Esophagus squamous epithelium (tissue), 5 donors: ENCODE measurements around the gene PLXNB3. TPM values are rescaled to one million over a fixed set of nuclear protein-coding genes. Genes with fewer than 3 reads are reported as not detected.

Experiments
- DNase-seq: peaks from one replicate; lab custom pipeline; 2025; lab: John Stamatoyannopoulos, UW
- H3K27ac ChIP-seq, 4 donors: fragments of 200-600 bp; sonication (generic); one replicate each; pipeline ENCODE4 v1.5.1; 2016 to 2019; ENCODE audit warnings: mild to moderate bottlenecking in 1 of 4
- H3K27me3 ChIP-seq, 4 donors: fragments of 200-600 bp; sonication (generic); 1 replicate in 3 of 4; 2 replicates in 1 of 4; pipeline versions ENCODE4 v1.5.1 to v1.6.0; 2017 to 2021; ENCODE audit warnings: antibody characterized with exemption in 1 of 4
- H3K36me3 ChIP-seq, 3 donors: fragments of 200-600 bp; sonication (generic); one replicate each; pipeline ENCODE4 v1.5.1; 2016 to 2019
- H3K4me1 ChIP-seq, 3 donors: fragments of 200-600 bp; sonication (generic); one replicate each; pipeline ENCODE4 v1.5.1; 2017 to 2019
- H3K4me3 ChIP-seq, 4 donors: fragments of 200-600 bp; sonication (generic); 1 replicate in 3 of 4; 2 replicates in 1 of 4; pipeline ENCODE4 v1.5.1; 2016 to 2019; ENCODE audit warnings: mild to moderate bottlenecking in 2 of 4, moderate library complexity in 1 of 4
- H3K9me3 ChIP-seq, 3 donors: fragments of 200-600 bp; sonication (generic); one replicate each; pipeline ENCODE4 v1.5.1; 2016 to 2019
- POLR2A ChIP-seq, 4 donors: fragments of 450-650 bp; IDR thresholded peaks; one replicate each; pipeline ENCODE4 v1.6.1; 2017; ENCODE audit warnings: antibody characterized with exemption in 4 of 4, mild to moderate bottlenecking in 4 of 4, moderate library complexity in 3 of 4
- WGBS, 2 donors: methylation state at CpG; one replicate each; pipeline ENCODE4 v1.1.5; 2018; 5-methylcytosine and 5-hydroxymethylcytosine counted together
- intact Hi-C: fragments of 100-400 bp; cut with DNase I; formaldehyde crosslinking; loops from one replicate; pipeline ENCODE4 v1.15.0; 2022
- total RNA-seq, 4 donors: library from RNA; depleted of rRNA; stranded (reverse); fragments of >200 nt; gene quantifications; one replicate each; pipeline ENCODE4 v1.1.0, GENCODE V29; 2016
- TF ChIP-seq, protein P1 (sequence below), 6 experiments: fragments of 450-650 bp in 4 of 6; fragments of 200-600 bp in 2 of 6; sonication (generic) in 2 of 6; IDR thresholded peaks; one replicate each; pipeline ENCODE4 v1.5.1; 2016 to 2019; ENCODE audit warnings: antibody characterized with exemption in 6 of 6, mild to moderate bottlenecking in 4 of 6, moderate library complexity in 4 of 6
- donor health status: DM: yes; HTN: yes; CAD: no.

The PLXNB3 gene
- total RNA-seq, 4 donors from 2014 or later: 3.2 to 13.4 (median 6.9) TPM

DNA sequence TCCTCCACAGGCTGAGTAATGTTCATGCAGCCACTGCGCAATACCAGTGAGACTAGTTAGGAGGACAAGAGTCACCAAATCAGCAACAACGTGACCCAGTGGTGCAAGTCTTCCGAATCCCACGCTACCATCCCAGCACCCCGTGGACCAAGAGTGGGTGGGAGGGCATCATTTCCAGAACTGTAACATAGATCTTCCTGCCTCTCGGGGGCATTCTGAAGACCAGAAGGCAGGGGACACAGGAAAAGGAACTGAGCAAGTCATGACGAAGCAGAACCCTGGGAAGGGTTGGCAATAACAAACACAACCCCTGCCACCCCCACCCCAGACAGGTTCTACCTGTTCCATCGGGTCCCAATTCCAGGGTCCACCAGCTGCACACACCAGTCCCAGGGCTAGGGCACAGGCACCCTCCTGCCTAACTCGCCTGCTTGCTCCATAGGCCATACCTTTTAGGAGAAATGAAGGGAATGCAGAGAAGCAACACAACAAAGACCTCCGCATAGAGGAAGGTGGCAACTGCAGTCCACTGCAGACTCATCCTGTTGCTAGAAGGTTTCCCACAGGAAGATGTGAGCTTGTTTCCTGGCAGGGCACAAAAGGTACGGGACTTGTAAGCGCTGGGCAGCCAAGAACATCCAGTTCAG lies 41.2 kb upstream of the PLXNB3 start:
- WGBS, 2 donors: 18 to 41% methylated on average over 7 to 9 of the region's 12 CpGs
- intact Hi-C loops: no loop called here
- peaks cover 0 to 33% (median 0%) of the 10 kb centered on the region in 3 donors for H3K36me3 ChIP-seq
- H3K4me3 ChIP-seq: peak overlapping the region; percentile 68 to 80 (median 74)
- TF ChIP-seq, protein P1, sequence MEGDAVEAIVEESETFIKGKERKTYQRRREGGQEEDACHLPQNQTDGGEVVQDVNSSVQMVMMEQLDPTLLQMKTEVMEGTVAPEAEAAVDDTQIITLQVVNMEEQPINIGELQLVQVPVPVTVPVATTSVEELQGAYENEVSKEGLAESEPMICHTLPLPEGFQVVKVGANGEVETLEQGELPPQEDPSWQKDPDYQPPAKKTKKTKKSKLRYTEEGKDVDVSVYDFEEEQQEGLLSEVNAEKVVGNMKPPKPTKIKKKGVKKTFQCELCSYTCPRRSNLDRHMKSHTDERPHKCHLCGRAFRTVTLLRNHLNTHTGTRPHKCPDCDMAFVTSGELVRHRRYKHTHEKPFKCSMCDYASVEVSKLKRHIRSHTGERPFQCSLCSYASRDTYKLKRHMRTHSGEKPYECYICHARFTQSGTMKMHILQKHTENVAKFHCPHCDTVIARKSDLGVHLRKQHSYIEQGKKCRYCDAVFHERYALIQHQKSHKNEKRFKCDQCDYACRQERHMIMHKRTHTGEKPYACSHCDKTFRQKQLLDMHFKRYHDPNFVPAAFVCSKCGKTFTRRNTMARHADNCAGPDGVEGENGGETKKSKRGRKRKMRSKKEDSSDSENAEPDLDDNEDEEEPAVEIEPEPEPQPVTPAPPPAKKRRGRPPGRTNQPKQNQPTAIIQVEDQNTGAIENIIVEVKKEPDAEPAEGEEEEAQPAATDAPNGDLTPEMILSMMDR (IDR thresholded peaks at IDR 0.05): no peak
- no peak for TF ChIP-seq POLR2A (IDR thresholded peaks at IDR 0.05)
- H3K27ac ChIP-seq: peak overlapping the region; percentile 93 to 96 (median 94)
- H3K27me3 ChIP-seq: no peaks in the 10 kb centered on the region
- no peaks in the 10 kb centered on the region for H3K9me3 ChIP-seq
- DNase-seq: no peak
- peaks cover 29 to 74% (median 31%) of the 10 kb centered on the region in 3 donors for H3K4me1 ChIP-seq

DNA sequence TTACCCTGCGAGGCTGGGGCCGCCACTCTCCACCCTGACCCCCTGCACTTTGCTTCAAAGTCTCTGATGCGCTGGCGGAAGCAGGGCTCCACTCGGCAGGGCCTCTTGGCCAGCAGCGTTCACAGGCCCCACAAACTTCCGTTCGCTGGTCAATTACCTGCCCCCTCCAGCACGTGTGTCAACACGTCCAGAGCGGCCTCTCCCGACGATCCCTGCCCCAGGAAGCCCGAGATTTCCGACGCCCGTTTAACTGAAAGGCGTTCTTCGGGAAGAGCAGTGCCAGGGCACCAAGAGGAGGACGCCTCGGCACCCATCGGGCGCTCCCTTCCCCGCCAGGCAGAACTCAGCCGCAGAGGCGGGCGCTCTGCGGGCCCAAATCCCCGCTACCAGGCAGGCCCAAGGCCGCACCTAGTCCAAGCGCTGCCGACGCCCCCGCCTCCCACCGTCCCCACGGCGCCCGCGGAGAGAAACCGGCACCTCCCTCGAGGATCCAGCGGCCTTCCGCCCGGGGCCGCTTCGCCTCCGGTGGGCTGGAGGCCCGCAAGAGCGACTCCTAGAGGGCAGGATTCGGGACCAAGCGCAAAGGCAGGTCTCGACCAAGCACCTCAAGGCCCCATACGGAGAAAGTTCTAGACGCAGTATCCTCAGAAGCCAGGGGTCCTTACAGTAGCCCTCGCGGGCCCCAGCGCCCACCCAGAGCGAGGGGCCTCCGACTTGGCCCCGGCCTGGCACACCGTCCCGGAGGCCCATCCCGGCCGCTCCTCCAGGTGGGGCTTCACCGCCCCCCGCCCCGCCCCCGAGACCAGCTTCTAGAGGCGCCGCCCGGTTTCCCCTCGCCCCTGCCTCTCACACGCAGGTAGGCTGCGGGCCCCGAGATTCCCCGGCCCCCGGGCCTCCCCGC lies 40.4 kb upstream of the PLXNB3 start:
- Histone ChIP-seq H3K4me1 (peaks cover 33 to 78% (median 33%) of the 10 kb centered on the region in 3 donors), H3K27me3 (no peaks in the 10 kb centered on the region), H3K27ac (peak overlapping the region; percentile 93 to 96 (median 94)), H3K4me3 (peak overlapping the region; percentile 68 to 80 (median 74)), H3K36me3 (peaks cover 0 to 25% (median 0%) of the 10 kb centered on the region in 3 donors), H3K9me3 (no peaks in the 10 kb centered on the region)
- intact Hi-C loops: no loop called here
- no CpG with 5 or more reads among the region's 78 CpGs for WGBS, 2 donors
- TF ChIP-seq POLR2A (IDR thresholded peaks at IDR 0.05): no peak
- TF ChIP-seq, protein P1 (IDR thresholded peaks at IDR 0.05): peak in 1 of 6 experiments; percentile 7
- DNase-seq: no peak

DNA sequence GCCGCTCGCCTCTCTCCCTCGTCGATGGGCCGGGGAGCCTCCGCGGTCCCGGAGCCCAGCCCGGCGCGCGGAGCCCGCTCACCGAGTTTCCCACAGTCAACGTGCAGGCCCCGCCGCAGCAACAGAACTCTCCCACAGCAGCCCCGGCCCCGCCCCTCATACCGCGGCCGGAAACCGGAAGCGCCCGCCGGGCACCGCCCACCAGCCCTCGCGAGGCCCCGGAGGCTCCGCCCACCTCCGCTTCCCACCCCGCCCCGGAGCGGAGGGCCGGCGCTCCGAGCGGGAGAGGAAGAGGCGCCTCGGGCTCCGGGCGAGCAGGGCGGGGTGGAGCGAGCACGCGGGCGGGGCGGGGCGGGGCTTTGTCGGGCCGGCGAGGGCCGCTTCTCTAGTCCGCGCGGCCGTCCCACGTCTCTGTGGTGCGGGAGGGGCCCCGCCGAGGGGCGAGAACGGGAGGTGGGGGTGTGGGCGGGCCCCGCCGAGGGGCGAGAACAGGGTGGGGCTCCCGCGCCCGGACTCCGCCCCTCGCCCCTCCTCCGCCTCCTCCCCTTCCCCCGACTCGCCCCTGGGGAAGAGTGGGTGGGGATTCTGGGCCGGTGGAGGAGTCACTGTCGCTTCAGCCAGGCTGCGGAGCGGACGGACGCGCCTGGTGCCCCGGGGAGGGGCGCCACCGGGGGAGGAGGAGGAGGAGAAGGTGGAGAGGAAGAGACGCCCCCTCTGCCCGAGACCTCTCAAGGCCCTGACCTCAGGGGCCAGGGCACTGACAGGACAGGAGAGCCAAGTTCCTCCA lies 39.6 kb upstream of the PLXNB3 start, which contains the start of the genes ABCD1 and BCAP31:
Gene ABCD1, plus strand, starts transcription at position 605 of the 787 bp plus-strand sequence. CDS start 411 bp downstream, outside the sequence.
Gene BCAP31, minus strand, starts transcription at position 136 of the 787 bp plus-strand sequence. CDS start 1,143 bp downstream, outside the sequence.
- intact Hi-C loops: no loop called here
- WGBS, 2 donors: 35% methylated on average over 4 of the region's 88 CpGs; no CpG with 5 or more reads in 1 of the 2 donors
- H3K27ac ChIP-seq: peak within 1 kb of the TSS; percentile 93 to 96 (median 94)
- peaks cover 33 to 70% (median 33%) of the 10 kb centered on the region in 3 donors for H3K4me1 ChIP-seq
- H3K9me3 ChIP-seq: no peaks in the 10 kb centered on the region
- no peaks in the 10 kb centered on the region for H3K27me3 ChIP-seq
- DNase-seq: peak; percentile 68
- H3K36me3 ChIP-seq: peaks cover 0 to 20% (median 0%) of the 10 kb centered on the region in 3 donors
- H3K4me3 ChIP-seq: peak within 1 kb of the TSS; percentile 68 to 80 (median 74)
- TF ChIP-seq, protein P1 (IDR thresholded peaks at IDR 0.05): no peak
- peak in 3 of 4 donors; percentile 23 to 78 (median 74) for TF ChIP-seq POLR2A (IDR thresholded peaks at IDR 0.05)

DNA sequence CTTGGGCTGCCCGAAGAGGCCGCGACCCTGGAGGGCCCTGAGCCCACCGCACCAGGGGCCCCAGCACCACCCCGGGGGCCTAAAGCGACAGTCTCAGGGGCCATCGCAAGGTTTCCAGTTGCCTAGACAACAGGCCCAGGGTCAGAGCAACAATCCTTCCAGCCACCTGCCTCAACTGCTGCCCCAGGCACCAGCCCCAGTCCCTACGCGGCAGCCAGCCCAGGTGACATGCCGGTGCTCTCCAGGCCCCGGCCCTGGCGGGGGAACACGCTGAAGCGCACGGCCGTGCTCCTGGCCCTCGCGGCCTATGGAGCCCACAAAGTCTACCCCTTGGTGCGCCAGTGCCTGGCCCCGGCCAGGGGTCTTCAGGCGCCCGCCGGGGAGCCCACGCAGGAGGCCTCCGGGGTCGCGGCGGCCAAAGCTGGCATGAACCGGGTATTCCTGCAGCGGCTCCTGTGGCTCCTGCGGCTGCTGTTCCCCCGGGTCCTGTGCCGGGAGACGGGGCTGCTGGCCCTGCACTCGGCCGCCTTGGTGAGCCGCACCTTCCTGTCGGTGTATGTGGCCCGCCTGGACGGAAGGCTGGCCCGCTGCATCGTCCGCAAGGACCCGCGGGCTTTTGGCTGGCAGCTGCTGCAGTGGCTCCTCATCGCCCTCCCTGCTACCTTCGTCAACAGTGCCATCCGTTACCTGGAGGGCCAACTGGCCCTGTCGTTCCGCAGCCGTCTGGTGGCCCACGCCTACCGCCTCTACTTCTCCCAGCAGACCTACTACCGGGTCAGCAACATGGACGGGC lies 38.8 kb upstream of the PLXNB3 start:
- no peak for DNase-seq
- H3K36me3 ChIP-seq: peaks cover 0 to 14% (median 0%) of the 10 kb centered on the region in 3 donors
- H3K4me1 ChIP-seq: peaks cover 33 to 62% (median 33%) of the 10 kb centered on the region in 3 donors
- H3K4me3 ChIP-seq: peak overlapping the region; percentile 68 to 80 (median 74)
- peak overlapping the region; percentile 93 to 96 (median 94) for H3K27ac ChIP-seq
- H3K9me3 ChIP-seq: no peaks in the 10 kb centered on the region
- no peak for TF ChIP-seq POLR2A (IDR thresholded peaks at IDR 0.05)
- TF ChIP-seq, protein P1 (IDR thresholded peaks at IDR 0.05): no peak
- WGBS, 2 donors: 65% methylated on average over 16 of the region's 55 CpGs; no CpG with 5 or more reads in 1 of the 2 donors
- H3K27me3 ChIP-seq: no peaks in the 10 kb centered on the region
- intact Hi-C loops: no loop called here
